ENCODE data around the gene LZTR1. TPM values are rescaled to one million over a fixed set of nuclear protein-coding genes. Genes with fewer than 3 reads are reported as not detected.

Gene LZTR1
- total and polyA plus RNA-seq, 10 of the 15 experiments (the other 5 are each of a cell fraction or from before 2014, with no cell fraction given): 0.82 to 50.3 (median 19.3) TPM

GRCh38 chr22:20987375-20987774, 5.3 kb downstream of the LZTR1 start:
- H3K4me2 ChIP-seq (ENCODE audit: control insufficient read depth, insufficient read depth): no peak overlapping the region
- 92% methylated on average over 13 of the region's 14 CpGs for WGBS (ENCODE audit: insufficient coverage, insufficient replicate concordance, low lambda C conversion rate, missing lambda C conversion rate)
- H3K9me3 ChIP-seq (replicated peaks; ENCODE audit: control insufficient read depth, insufficient read depth, low read length): no peaks in the 10 kb centered on the region
- peaks cover 0 to 2% of the 10 kb centered on the region in 2 experiments; a peak in 1 of 4 replicates for H3K36me3 ChIP-seq (ENCODE audit: control insufficient read depth in 2 of 2, insufficient read depth in 2 of 2, low read length in 1 of 2)
- H3K4me3 ChIP-seq: no peak overlapping the region
- RAD21 ChIA-PET (ENCODE audit: unreplicated experiment): no interaction called here
- H3K79me2 ChIP-seq (ENCODE audit: control insufficient read depth, insufficient read depth, low read length): peaks cover 7% of the 10 kb centered on the region
- intact Hi-C loops (cut with micrococcal nuclease; ENCODE audit: unreplicated experiment): no loop called here
- DNase-seq (ENCODE audit: low read depth, low spot score): no peak
- ATAC-seq: no peak
- no TSS peak for BruUV-seq (replicated peaks)
- SMC1A ChIA-PET (ENCODE audit: uncharacterized antibody, unreplicated experiment): no interaction called here
- no peak overlapping the region for H3K9ac ChIP-seq (ENCODE audit: control insufficient read depth, insufficient read depth, low read length)
- POLR2A ChIA-PET: interaction anchor here (0.6 to 0.7 kb wide), 2 partner anchors 28 to 331 kb away, joined by 3 to 4 read pairs; no protein-coding TSS in a partner anchor
- CTCF ChIA-PET: no interaction called here
- no peaks in the 10 kb centered on the region for H4K20me1 ChIP-seq (ENCODE audit: control insufficient read depth, insufficient read depth)
- no peak for FAIRE-seq
- in situ Hi-C loops (cut with MboI): no loop called here
- H3K4me1 ChIP-seq (ENCODE audit: control insufficient read depth, insufficient read depth, low read length): peaks cover 6% of the 10 kb centered on the region; the same call in 1 of the 2 replicates
- H2AFZ ChIP-seq (ENCODE audit: control insufficient read depth, low read depth, low read length): no peak overlapping the region
- TF ChIP-seq PBX3 (IDR thresholded peaks at IDR 0.05; ENCODE audit: insufficient replicate concordance, low read depth, low read length) (no peak), SMARCA5 (IDR thresholded peaks at IDR 0.05) (no peak), NR2C2 (IDR thresholded peaks at IDR 0.05; ENCODE audit: borderline replicate concordance, control insufficient read depth, insufficient read length, low read depth) (no peak), SMAD1 (IDR thresholded peaks at IDR 0.05; ENCODE audit: low read depth, partially characterized antibody) (no peak), NFYA (IDR thresholded peaks at IDR 0.05; ENCODE audit: borderline replicate concordance, low read depth, low read length) (no peak), ZBTB11 (CRISPR knock-in tag; IDR thresholded peaks at IDR 0.05) (no peak), CEBPB (IDR thresholded peaks at IDR 0.05; ENCODE audit: borderline replicate concordance in 1 of 2, low read depth in 2 of 2, low read length in 2 of 2) (no peak), BCL3 (IDR thresholded peaks at IDR 0.05; ENCODE audit: borderline replicate concordance, insufficient read depth, low read depth, low read length, poor library complexity, severe bottlenecking) (no peak), POLR2AphosphoS5 (IDR thresholded peaks at IDR 0.05; ENCODE audit: low read length) (no peak), EED (IDR thresholded peaks at IDR 0.05; ENCODE audit: low read depth) (no peak), DPF2 (IDR thresholded peaks at IDR 0.05) (no peak), EP300 (IDR thresholded peaks at IDR 0.05; ENCODE audit: borderline replicate concordance in 1 of 2, control insufficient read depth in 1 of 2, low read depth in 2 of 2, low read length in 2 of 2) (no peak), SMC3 (IDR thresholded peaks at IDR 0.05; ENCODE audit: borderline replicate concordance, low read length) (no peak), RB1 (IDR thresholded peaks at IDR 0.05; ENCODE audit: borderline replicate concordance) (no peak), IRF4 (IDR thresholded peaks at IDR 0.05; ENCODE audit: low read depth, low read length) (no peak), CBX3 (IDR thresholded peaks at IDR 0.05; ENCODE audit: borderline replicate concordance, low read depth) (no peak), ELK1 (IDR thresholded peaks at IDR 0.05; ENCODE audit: low read depth, low read length) (no peak), TAF1 (IDR thresholded peaks at IDR 0.05; ENCODE audit: borderline replicate concordance, low read depth, low read length) (no peak)
- H3K27ac ChIP-seq (ENCODE audit: control insufficient read depth, insufficient read depth): no peak overlapping the region
- no peaks in the 10 kb centered on the region for H3K27me3 ChIP-seq (replicated peaks in 1 of 2; ENCODE audit: control insufficient read depth in 2 of 2, insufficient read depth in 2 of 2, low read length in 1 of 2)
